Measurements from ENCODE around the gene CDADC1.
A peak's percentile ranks its signal among the peaks of the same experiment; 100 is the strongest.

Gene CDADC1

GRCh38 chr13:49314344-49314882, 66.7 kb downstream of the CDADC1 start:
- peak overlapping the region; percentile 12 for H4K8ac ChIP-seq (ENCODE audit: low read depth, low read length)
- H3K27me3 ChIP-seq (ENCODE audit: insufficient read depth, low read length): no peaks in the 10 kb centered on the region

GRCh38 chr13:49315036-49315565, 67.4 kb downstream of the CDADC1 start:
- H3K14ac ChIP-seq (ENCODE audit: low read length): no peak overlapping the region
- no peak overlapping the region for H3K18ac ChIP-seq (ENCODE audit: low read length)
- H3K27me3 ChIP-seq (ENCODE audit: insufficient read depth, low read length): no peaks in the 10 kb centered on the region
- H2BK5ac ChIP-seq (ENCODE audit: low read depth, low read length, poor library complexity): no peak overlapping the region
- no peak for DNase-seq
- WGBS (ENCODE audit: extremely low coverage, insufficient coverage, insufficient read length): no CpG with 5 or more reads among the region's 3 CpGs
- H3K23ac ChIP-seq (ENCODE audit: low read length): no peak overlapping the region
- H3K4me1 ChIP-seq (ENCODE audit: control insufficient read depth in 1 of 2, insufficient read depth in 2 of 2, low read length in 2 of 2): peaks cover 8% of the 10 kb centered on the region in 2 experiments
- H2BK12ac ChIP-seq (ENCODE audit: low read length): no peak overlapping the region
- no peak overlapping the region for H3K9ac ChIP-seq (ENCODE audit: low read length)
- H2BK120ac ChIP-seq (ENCODE audit: insufficient read depth, low read length, poor library complexity): no peak overlapping the region
- H3K36me3 ChIP-seq (ENCODE audit: control insufficient read depth in 1 of 2, insufficient read depth in 2 of 2, low read length in 2 of 2): peaks cover 2 to 7% of the 10 kb centered on the region in 2 experiments
- no peaks in the 10 kb centered on the region for H3K9me3 ChIP-seq (ENCODE audit: insufficient read depth, low read depth, low read length)
- H3K79me1 ChIP-seq (ENCODE audit: low read length): peaks cover 7% of the 10 kb centered on the region
- no peak overlapping the region for H2AFZ ChIP-seq (ENCODE audit: insufficient read depth, low read length, poor library complexity)
- H3K4me3 ChIP-seq (ENCODE audit: low read depth, low read length): no peak overlapping the region
- H3K4me2 ChIP-seq (ENCODE audit: low read length): no peak overlapping the region
- no peak overlapping the region for H3K27ac ChIP-seq (ENCODE audit: low read depth, low read length)
- H3K4ac ChIP-seq (ENCODE audit: low read depth, low read length): no peak overlapping the region
- peaks cover 2% of the 10 kb centered on the region for H3K79me2 ChIP-seq (ENCODE audit: control insufficient read depth, insufficient read depth, low read length, poor library complexity)
- H2AK5ac ChIP-seq (ENCODE audit: low read length): no peak overlapping the region
- no peak overlapping the region for H4K12ac ChIP-seq (ENCODE audit: low read depth, low read length)
- H4K91ac ChIP-seq (ENCODE audit: low read depth, low read length): no peak overlapping the region
- no peak overlapping the region for H4K8ac ChIP-seq (ENCODE audit: low read depth, low read length)

More at GRCh38 chr13:49314344-49314882, 66.7 kb downstream of the CDADC1 start:
- peaks cover 2% of the 10 kb centered on the region for H3K79me2 ChIP-seq (ENCODE audit: control insufficient read depth, insufficient read depth, low read length, poor library complexity)
- H3K14ac ChIP-seq (ENCODE audit: low read length): peak overlapping the region; percentile 46
- H2BK12ac ChIP-seq (ENCODE audit: low read length): peak overlapping the region; percentile 43
- peaks cover 7% of the 10 kb centered on the region for H3K79me1 ChIP-seq (ENCODE audit: low read length)
- no peak overlapping the region for H3K18ac ChIP-seq (ENCODE audit: low read length)
- H3K23ac ChIP-seq (ENCODE audit: low read length): no peak overlapping the region
- no peaks in the 10 kb centered on the region for H3K9me3 ChIP-seq (ENCODE audit: insufficient read depth, low read depth, low read length)
- H3K4me1 ChIP-seq (ENCODE audit: control insufficient read depth in 1 of 2, insufficient read depth in 2 of 2, low read length in 2 of 2): peaks cover 8% of the 10 kb centered on the region in 2 experiments
- peak overlapping the region; percentile 23 for H4K12ac ChIP-seq (ENCODE audit: low read depth, low read length)
- H3K4me2 ChIP-seq (ENCODE audit: low read length): peak overlapping the region; percentile 15
- H2BK5ac ChIP-seq (ENCODE audit: low read depth, low read length, poor library complexity): peak overlapping the region; percentile 25
- WGBS (ENCODE audit: extremely low coverage, insufficient coverage, insufficient read length): no CpG with 5 or more reads among the region's 6 CpGs
- peak overlapping the region; percentile 59 for H4K91ac ChIP-seq (ENCODE audit: low read depth, low read length)
- H3K9ac ChIP-seq (ENCODE audit: low read length): no peak overlapping the region
- no peak for DNase-seq
- H3K36me3 ChIP-seq (ENCODE audit: control insufficient read depth in 1 of 2, insufficient read depth in 2 of 2, low read length in 2 of 2): peaks cover 5 to 10% of the 10 kb centered on the region in 2 experiments
- H3K4me3 ChIP-seq (ENCODE audit: low read depth, low read length): no peak overlapping the region
- peak overlapping the region; percentile 52 for H2BK120ac ChIP-seq (ENCODE audit: insufficient read depth, low read length, poor library complexity)
- H3K27ac ChIP-seq (ENCODE audit: low read depth, low read length): peak overlapping the region; percentile 66
- H2AK5ac ChIP-seq (ENCODE audit: low read length): peak overlapping the region; percentile 59
- peak overlapping the region; percentile 19 for H3K4ac ChIP-seq (ENCODE audit: low read depth, low read length)
- peak overlapping the region; percentile 58 for H2AFZ ChIP-seq (ENCODE audit: insufficient read depth, low read length, poor library complexity)

DNA sequence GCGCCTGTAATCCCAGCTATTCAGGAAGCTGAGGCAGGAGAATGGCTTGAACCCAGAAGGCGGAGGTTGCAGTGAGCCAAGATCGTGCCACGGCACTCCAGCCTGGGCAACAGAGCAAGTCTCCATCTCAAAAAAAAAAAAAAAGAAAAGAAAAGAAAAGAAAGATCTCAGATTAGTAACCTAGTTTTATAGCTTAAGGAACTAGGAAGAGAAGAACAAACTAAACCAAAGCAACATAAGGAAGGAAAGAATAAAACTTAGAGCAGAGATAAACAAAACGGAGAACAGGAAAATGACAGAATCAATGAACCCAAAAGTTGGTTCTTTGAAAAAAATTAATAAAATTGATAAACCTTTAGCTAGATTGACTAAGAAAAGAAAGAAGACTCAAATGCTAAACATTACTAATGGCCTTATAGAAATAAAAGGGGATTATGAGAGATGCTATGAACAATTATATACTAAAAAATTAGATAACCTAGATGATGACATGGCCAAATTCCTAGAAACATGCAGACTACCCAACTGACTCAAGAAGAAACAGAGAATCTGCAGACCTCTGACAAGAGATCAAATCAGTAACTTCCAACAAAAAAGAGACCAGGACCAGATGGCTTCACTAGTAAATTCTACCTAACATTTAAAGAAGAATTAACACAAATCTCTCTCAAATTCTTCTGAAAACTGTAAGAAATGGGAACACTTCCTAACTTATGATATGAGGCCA, 68.2 kb downstream of the CDADC1 start:
- peaks cover 7% of the 10 kb centered on the region for H3K79me1 ChIP-seq (ENCODE audit: low read length)
- no peak overlapping the region for H3K9ac ChIP-seq (ENCODE audit: low read length)
- WGBS (ENCODE audit: extremely low coverage, insufficient coverage, insufficient read length): no CpG with 5 or more reads among the region's 5 CpGs

GRCh38 chr13:49319551-49319950, 71.8 kb downstream of the CDADC1 start:
- H2AFZ ChIP-seq (ENCODE audit: insufficient read depth, low read length, poor library complexity): no peak overlapping the region
- H2BK120ac ChIP-seq (ENCODE audit: insufficient read depth, low read length, poor library complexity): no peak overlapping the region
- no peaks in the 10 kb centered on the region for H3K79me1 ChIP-seq (ENCODE audit: low read length)
- no peaks in the 10 kb centered on the region for H3K79me2 ChIP-seq (ENCODE audit: control insufficient read depth, insufficient read depth, low read length, poor library complexity)
- no peak overlapping the region for H4K91ac ChIP-seq (ENCODE audit: low read depth, low read length)
- H3K36me3 ChIP-seq (ENCODE audit: control insufficient read depth in 1 of 2, insufficient read depth in 2 of 2, low read length in 2 of 2): peaks cover 0 to 3% of the 10 kb centered on the region in 2 experiments
- peak in 1 of 2 donors; percentile 40 for DNase-seq
- no peak overlapping the region for H4K8ac ChIP-seq (ENCODE audit: low read depth, low read length)
- H3K23ac ChIP-seq (ENCODE audit: low read length): no peak overlapping the region
- no peak overlapping the region for H3K4me2 ChIP-seq (ENCODE audit: low read length)
- no peaks in the 10 kb centered on the region for H3K27me3 ChIP-seq (ENCODE audit: insufficient read depth, low read length)
- no peak overlapping the region for H3K14ac ChIP-seq (ENCODE audit: low read length)
- H3K18ac ChIP-seq (ENCODE audit: low read length): no peak overlapping the region
- H3K4me1 ChIP-seq (ENCODE audit: control insufficient read depth in 1 of 2, insufficient read depth in 2 of 2, low read length in 2 of 2): no peaks in the 10 kb centered on the region
- H2BK5ac ChIP-seq (ENCODE audit: low read depth, low read length, poor library complexity): no peak overlapping the region
- no peak overlapping the region for H3K4me3 ChIP-seq (ENCODE audit: low read depth, low read length)
- H3K9ac ChIP-seq (ENCODE audit: low read length): no peak overlapping the region
- no peak overlapping the region for H3K27ac ChIP-seq (ENCODE audit: low read depth, low read length)
- no peak overlapping the region for H2AK5ac ChIP-seq (ENCODE audit: low read length)
- H4K12ac ChIP-seq (ENCODE audit: low read depth, low read length): no peak overlapping the region
- H3K4ac ChIP-seq (ENCODE audit: low read depth, low read length): no peak overlapping the region
- no peaks in the 10 kb centered on the region for H3K9me3 ChIP-seq (ENCODE audit: insufficient read depth, low read depth, low read length)
- H2BK12ac ChIP-seq (ENCODE audit: low read length): no peak overlapping the region

More for the DNA sequence above, 68.2 kb downstream of the CDADC1 start:
- Histone ChIP-seq H3K9me3 (ENCODE audit: insufficient read depth, low read depth, low read length) (no peaks in the 10 kb centered on the region), H4K91ac (ENCODE audit: low read depth, low read length) (no peak overlapping the region), H3K18ac (ENCODE audit: low read length) (no peak overlapping the region), H3K4me1 (ENCODE audit: control insufficient read depth in 1 of 2, insufficient read depth in 2 of 2, low read length in 2 of 2) (peaks cover 8% of the 10 kb centered on the region in 2 experiments), H3K79me2 (ENCODE audit: control insufficient read depth, insufficient read depth, low read length, poor library complexity) (peaks cover 2% of the 10 kb centered on the region), H2BK120ac (ENCODE audit: insufficient read depth, low read length, poor library complexity) (no peak overlapping the region), H3K27ac (ENCODE audit: low read depth, low read length) (no peak overlapping the region), H3K23ac (ENCODE audit: low read length) (no peak overlapping the region), H3K36me3 (ENCODE audit: control insufficient read depth in 1 of 2, insufficient read depth in 2 of 2, low read length in 2 of 2) (peaks cover 0 to 2% of the 10 kb centered on the region in 2 experiments), H2BK5ac (ENCODE audit: low read depth, low read length, poor library complexity) (no peak overlapping the region), H3K4ac (ENCODE audit: low read depth, low read length) (no peak overlapping the region), H3K4me3 (ENCODE audit: low read depth, low read length) (no peak overlapping the region), H2BK12ac (ENCODE audit: low read length) (no peak overlapping the region), H2AFZ (ENCODE audit: insufficient read depth, low read length, poor library complexity) (no peak overlapping the region), H3K14ac (ENCODE audit: low read length) (no peak overlapping the region), H4K8ac (ENCODE audit: low read depth, low read length) (no peak overlapping the region), H4K12ac (ENCODE audit: low read depth, low read length) (no peak overlapping the region), H3K27me3 (ENCODE audit: insufficient read depth, low read length) (no peaks in the 10 kb centered on the region), H2AK5ac (ENCODE audit: low read length) (no peak overlapping the region), H3K4me2 (ENCODE audit: low read length) (no peak overlapping the region)
- DNase-seq: no peak
